SHP77 (cell line): ENCODE measurements around the gene CCHCR1.

ENCODE experiments used
- DNase-seq, 2 experiments: peaks; one replicate each; lab custom pipeline; 2025; lab: John Stamatoyannopoulos, UW

The CCHCR1 gene

GRCh38 chr6:31162463-31163165, 5.0 kb upstream of the CCHCR1 start:
- DNase-seq: no peak

DNA sequence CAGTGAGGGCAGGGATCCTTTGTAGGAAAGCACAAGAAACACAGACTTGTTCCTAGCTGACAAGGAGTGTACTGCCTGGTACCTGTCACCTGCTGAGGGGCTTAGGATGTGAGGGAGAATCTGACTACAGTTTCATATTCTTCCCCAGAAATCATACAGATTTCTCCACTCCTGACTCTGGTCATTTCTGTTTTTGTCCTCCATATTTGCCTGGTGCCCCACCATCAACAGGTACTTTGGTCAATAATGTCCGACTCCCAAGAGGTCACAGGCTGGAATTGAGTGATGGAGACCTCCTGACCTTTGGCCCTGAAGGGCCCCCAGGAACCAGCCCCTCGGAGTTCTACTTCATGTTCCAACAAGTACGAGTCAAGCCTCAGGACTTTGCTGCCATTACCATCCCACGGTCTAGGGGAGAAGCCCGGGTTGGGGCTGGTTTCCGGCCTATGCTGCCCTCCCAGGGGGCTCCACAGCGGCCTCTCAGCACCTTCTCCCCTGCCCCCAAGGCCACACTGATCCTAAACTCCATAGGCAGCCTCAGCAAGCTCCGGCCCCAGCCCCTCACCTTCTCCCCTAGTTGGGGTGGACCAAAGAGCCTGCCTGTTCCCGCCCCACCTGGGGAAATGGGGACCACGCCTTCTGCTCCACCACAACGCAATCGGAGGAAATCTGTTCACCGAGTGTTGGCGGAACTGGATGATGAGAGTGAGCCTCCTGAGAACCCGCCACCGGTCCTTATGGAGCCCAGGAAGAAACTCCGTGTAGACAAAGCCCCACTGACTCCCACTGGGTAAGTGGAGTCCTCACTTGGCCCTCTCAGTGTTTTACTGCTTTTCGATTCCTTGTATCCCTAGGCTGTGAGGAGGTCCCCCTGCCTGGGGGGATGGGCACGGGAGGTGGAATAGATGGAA, 3.9 kb upstream of the CCHCR1 start:
- no peak for DNase-seq

GRCh38 chr6:31158863-31159855, 1.6 kb upstream of the CCHCR1 start:
- no peak for DNase-seq

- DNase-seq: peak; percentile 96 to 98
These were observed 699 bp upstream of the CCHCR1 start, which contains the start of gene TCF19 for GRCh38 chr6:31158140-31158862. TSS of gene TCF19 (plus strand) at chr6:31158589. CDS start at chr6:31159470, 881 bp downstream.

DNA sequence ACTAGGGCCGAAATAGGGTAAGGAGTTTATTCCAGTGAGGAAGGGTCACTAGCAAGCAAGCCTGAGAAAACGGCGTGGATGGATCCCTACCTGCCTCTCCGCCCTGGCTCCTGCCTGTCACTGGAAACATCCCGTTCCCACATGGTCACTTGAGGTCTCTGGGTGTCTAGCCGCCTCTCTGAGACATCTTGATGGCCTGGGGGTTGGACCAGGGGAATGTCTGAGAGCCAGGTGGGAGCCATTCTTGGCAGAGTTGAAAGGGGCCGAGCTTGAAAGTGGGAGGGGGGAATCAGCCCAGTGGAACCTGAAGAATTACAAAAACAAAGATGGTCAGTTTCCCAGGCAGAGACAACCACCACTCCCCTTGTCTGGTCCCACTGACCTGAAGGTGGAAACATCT, 961 bp downstream of the CCHCR1 start:
- DNase-seq: no peak

DNA sequence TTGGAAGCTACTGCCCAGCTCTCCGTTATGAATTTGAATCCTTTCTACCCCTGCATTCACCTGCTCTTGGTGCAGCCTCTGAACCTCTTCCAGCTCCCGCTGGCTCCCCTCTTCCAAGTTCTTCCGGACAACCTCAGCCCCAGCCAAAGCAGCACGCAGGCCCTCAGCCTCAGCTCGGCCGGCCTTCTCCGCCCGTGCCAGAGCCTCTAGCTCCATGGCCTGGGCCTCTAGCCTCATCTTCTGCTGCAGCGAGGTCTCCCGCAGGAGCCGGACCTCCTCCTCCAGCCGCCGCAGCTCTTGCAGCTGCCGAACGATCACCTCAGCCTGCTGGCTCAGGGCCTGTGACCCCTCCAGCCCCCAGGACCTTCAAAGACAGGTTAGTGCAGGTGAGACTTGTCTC, 3.2 kb downstream of the CCHCR1 start:
- DNase-seq: no peak

DNA sequence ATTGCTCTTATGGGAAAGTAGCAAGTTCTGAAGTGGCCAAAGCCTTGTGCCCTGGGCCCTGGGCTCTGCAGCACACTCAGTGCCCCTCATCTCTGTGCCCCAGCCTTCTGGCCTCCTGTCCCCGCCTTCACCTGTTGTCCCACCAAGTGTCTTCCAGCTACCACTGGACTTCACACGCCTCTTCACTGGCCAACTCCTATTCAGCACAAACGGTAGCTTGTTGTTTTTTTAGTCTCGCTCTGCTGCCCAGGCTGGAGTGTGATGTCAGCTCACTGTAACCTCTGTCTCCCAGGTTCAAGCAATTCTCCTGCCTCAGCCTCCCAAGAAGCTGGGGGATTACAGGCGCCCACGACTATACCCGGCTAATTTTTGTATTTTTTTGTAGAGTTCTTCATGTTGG, 4.8 kb downstream of the CCHCR1 start:
- no peak for DNase-seq

GRCh38 chr6:31149827-31150447, 7.7 kb downstream of the CCHCR1 start:
- DNase-seq: no peak

DNA sequence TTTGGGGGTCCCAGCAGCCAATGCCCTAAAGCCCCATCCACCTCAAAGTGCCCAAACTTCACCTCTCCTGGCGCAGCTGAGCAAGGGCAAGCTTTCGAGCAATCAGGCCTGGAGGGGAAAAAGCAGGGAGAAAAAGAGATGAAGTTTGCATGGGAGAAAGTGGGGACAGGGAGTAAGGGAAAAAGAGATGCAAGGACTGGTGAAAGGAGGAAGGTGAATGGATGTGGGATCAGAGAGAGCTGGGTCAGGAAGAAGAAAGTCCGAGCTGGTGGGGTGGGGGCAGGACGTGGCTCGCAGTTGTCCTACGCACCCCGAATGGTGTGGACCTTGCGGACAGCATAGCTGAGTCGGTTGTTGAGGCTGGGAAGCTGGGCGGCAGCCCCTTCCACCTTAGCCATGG, 12.2 kb downstream of the CCHCR1 start:
- DNase-seq: no peak

GRCh38 chr6:31144970-31145340, 12.6 kb downstream of the CCHCR1 start:
- DNase-seq: no peak

- DNase-seq: no peak
These were observed 13.2 kb downstream of the CCHCR1 start for GRCh38 chr6:31144296-31144969.

- no peak for DNase-seq
These were observed 14.5 kb downstream of the CCHCR1 start for GRCh38 chr6:31143148-31143547.

- DNase-seq: no peak
These were observed 15.2 kb downstream of the CCHCR1 start for GRCh38 chr6:31142361-31142761.

DNA sequence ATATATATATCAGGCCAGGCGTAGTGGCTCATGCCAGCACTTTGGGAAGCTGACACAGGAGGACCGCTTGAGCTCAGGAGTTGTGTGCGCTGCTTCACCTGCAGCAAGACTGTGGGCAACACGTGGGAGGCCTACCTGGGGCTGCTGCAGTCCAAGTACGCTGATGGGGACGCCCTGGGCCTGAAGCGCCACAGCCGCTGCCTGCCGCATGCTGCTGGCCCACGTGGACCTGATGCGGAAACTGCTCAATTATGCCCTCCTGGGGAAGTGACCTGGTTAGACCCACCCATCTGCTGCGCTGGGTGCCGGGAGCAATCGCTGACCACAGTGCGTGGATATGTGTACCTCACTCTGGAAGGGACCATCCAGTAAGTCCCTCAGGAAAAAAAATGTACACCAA, 17.0 kb downstream of the CCHCR1 start:
- DNase-seq: no peak

DNA sequence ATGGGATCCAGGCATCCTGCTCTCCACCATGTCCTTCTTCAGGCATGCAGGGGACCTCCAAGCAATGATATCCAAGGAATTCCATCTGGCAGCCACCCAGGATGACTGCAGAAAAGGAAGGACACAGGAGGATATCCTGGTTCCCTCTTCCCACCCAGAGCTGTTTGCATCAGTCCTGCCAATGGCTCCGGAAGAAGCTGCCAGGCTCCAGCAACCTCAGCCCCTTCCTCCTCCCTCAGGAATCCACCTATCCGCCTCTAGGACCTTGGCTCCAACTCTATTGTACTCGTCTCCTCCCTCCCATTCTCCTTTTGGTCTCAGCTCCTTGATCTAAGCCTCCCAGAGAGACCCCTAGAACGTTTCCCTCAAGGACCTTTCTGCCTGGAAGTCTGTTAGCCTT, 18.0 kb downstream of the CCHCR1 start:
- no peak for DNase-seq

DNA sequence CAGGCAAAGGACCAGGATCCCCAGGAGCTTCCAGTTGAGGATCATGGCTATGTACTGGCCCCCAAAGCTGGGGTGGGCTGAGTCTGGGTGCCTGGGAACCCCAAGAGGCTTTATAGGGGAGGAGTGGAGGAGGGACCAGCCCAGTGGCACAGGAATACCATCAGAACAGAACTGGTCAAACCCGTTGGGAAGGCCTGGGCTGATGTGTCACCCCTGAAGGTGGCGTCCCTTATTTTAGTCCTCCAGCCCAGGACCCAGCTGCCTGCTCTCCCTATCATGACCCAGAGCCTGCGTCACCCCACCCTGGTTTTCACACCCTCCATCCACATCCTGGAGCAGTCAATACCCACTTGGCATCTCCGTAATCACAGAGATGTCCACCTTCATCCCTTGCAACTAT, 18.6 kb downstream of the CCHCR1 start, which contains the start of gene PSORS1C2:
PSORS1C2 (minus strand) TSS at position 85 of the 400 bp plus-strand sequence; CDS start at position 45, 40 bp downstream.
- no peak for DNase-seq

DNA sequence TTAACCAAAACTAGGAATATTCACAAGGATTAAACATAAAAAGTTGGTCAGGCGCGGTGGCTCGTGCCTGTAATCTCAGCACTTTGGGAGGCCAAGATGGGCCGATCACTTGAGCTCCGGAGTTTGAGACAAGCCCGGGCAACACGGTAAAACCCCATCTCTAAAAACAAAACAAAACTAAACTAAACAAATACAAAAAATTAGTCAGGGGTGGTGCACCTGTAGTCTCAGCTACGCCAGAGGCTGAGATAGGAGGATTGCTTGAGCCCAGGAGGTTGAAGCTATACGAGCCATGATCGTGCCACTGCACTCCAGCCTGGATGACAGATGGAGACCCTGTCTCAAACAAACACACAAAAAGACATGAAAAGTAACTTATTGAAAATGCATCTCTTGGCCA, 21.9 kb downstream of the CCHCR1 start:
- no peak for DNase-seq

GRCh38 chr6:31132806-31133205, 24.8 kb downstream of the CCHCR1 start:
- DNase-seq: no peak

DNA sequence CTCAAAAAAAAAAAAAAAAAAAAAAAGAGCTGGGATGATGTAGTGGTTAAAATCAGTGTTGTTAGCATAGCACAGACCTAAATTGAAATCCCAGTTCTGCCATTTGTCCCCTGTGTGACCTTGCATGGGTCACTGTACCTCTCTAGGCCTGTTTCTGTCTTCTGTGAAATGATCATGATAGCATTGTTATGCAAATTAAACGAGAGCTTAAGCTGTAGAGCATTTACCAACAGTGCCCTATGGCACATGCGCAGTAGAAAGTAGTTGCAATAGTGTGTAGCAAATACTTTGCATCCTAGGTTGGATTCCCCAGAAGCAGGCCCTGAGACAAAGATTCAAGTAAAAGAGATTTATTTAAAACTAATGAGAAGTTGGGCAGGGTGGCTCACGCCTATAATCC, 26.0 kb downstream of the CCHCR1 start:
- no peak for DNase-seq

GRCh38 chr6:31130751-31131150, 26.9 kb downstream of the CCHCR1 start:
- no peak for DNase-seq
